ENCODE data around the gene INPP5A.

GRCh38 chr10:132582137-132582536 is 44.5 kb downstream of the INPP5A start:
- TF ChIP-seq CTCF (IDR thresholded peaks at IDR 0.05) (no peak), POLR2A (IDR thresholded peaks at IDR 0.05) (no peak)
